ENCODE data around the gene CCNF. TPM values are rescaled to one million over a fixed set of nuclear protein-coding genes. Genes with fewer than 3 reads are reported as not detected.

Gene CCNF
- total RNA-seq, 1 experiment from 2014 or later = 11.9 TPM

DNA sequence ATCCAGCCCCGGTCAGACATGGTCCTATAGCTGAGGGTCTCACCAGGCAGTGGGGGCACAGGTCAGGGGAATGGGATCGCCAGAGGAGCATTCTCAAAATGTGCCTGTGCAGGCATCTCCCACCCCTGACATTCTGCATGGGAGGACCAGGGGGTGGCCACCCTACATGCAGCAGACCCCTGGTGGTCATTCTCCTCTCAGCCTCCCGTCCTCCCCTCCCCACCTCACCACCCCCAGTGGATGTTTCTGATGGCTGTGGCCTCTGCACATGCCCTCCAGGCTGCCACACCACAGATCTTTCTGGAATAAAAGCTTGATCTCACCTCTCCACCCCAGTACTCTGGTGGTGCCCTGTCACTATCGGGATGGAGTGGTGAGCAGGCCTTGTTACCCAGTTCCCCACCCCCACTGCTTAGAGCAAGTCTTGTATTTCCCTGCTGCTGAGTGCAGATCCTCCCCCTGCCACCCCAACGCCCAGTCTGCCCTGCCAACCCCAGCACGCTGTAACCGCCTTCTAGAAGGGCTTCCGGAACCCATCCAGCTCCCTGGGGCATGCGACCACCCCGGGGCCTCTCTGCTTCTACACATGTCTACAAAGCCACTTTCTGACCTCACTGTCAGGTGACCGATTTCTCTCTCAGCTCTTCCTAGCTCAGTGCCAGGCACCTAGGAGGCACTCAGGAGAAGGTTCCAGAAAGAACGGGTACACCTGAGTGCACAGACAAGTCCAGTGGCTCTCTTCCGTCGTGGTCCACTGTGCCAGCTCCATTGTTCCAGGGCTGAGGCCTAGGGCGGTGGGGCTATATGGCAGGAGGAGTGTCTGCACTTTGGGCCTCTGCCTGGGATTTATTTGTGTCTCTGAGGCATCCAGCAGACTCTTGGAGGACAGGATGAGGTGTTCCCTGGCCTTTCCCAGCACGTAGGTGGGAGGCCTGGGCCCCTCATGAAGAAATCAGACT lies 55.0 kb downstream of the CCNF start:
- CTCF ChIA-PET = interaction anchor here (0.6 to 2.3 kb wide), 5 partner anchors 9 to 144 kb away, joined by 3 to 4 read pairs (median 4); partner anchors contain the start of gene ABCA3
- BruUV-seq (replicated peaks) = no TSS peak
- peaks cover 4% of the 10 kb centered on the region for H3K4me1 Mint-ChIP-seq (ENCODE audit: insufficient read depth, unreplicated experiment)
- no peaks in the 10 kb centered on the region for H3K27me3 Mint-ChIP-seq (ENCODE audit: insufficient read depth, unreplicated experiment)
- DNase-seq (ENCODE audit: unreplicated experiment) = no peak
- TF ChIP-seq, protein P1, sequence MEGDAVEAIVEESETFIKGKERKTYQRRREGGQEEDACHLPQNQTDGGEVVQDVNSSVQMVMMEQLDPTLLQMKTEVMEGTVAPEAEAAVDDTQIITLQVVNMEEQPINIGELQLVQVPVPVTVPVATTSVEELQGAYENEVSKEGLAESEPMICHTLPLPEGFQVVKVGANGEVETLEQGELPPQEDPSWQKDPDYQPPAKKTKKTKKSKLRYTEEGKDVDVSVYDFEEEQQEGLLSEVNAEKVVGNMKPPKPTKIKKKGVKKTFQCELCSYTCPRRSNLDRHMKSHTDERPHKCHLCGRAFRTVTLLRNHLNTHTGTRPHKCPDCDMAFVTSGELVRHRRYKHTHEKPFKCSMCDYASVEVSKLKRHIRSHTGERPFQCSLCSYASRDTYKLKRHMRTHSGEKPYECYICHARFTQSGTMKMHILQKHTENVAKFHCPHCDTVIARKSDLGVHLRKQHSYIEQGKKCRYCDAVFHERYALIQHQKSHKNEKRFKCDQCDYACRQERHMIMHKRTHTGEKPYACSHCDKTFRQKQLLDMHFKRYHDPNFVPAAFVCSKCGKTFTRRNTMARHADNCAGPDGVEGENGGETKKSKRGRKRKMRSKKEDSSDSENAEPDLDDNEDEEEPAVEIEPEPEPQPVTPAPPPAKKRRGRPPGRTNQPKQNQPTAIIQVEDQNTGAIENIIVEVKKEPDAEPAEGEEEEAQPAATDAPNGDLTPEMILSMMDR (IDR thresholded peaks at IDR 0.05; ENCODE audit: unreplicated experiment) = no peak
- H3K36me3 Mint-ChIP-seq (ENCODE audit: insufficient read depth, unreplicated experiment) = peaks cover 4% of the 10 kb centered on the region
- intact Hi-C loops (cut with micrococcal nuclease) = no loop called here
- no peak overlapping the region for H3K4me3 Mint-ChIP-seq (ENCODE audit: unreplicated experiment)
- no peaks in the 10 kb centered on the region for H3K9me3 Mint-ChIP-seq (ENCODE audit: unreplicated experiment)
- no peak overlapping the region for H3K27ac Mint-ChIP-seq (ENCODE audit: low read depth, unreplicated experiment)
- POLR2A ChIA-PET = interaction anchor here (0.6 to 1.1 kb wide), 2 partner anchors 15 to 36 kb away, joined by 3 read pairs; no protein-coding TSS in a partner anchor

DNA sequence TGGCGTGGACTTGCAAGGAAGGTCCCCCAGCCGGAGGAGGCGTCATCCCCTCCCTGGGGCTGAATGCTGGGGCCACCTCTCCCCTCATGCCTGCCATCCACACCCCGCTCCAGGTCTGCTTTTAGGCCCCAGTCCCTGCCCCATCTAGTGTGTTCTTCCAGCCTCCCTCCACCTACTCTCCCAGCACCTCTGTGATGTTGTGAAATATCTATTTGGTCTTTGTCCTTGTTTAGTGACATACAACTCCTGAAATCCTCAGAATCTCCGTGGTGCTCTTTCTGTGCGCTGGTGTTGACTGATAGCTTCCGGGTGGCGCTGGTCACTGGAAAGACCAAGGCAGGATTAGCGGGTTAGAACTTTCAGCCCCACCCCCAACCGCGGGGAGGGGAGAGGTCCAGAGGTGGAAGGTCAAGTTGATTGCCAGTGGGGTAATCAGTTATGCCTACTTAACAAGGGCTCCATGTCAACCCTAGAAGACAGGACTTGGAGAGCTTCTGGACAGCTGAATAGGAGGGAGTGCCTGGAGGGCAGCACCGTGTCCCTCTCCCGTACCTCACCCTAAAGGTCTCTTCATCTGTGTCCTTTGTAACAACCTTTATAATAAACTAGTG lies 55.8 kb downstream of the CCNF start:
- Mint-ChIP-seq H3K27ac (ENCODE audit: low read depth, unreplicated experiment) (no peak overlapping the region), H3K4me3 (ENCODE audit: unreplicated experiment) (no peak overlapping the region), H3K9me3 (ENCODE audit: unreplicated experiment) (no peaks in the 10 kb centered on the region), H3K36me3 (ENCODE audit: insufficient read depth, unreplicated experiment) (peaks cover 4% of the 10 kb centered on the region), H3K4me1 (ENCODE audit: insufficient read depth, unreplicated experiment) (peaks cover 4% of the 10 kb centered on the region), H3K27me3 (ENCODE audit: insufficient read depth, unreplicated experiment) (no peaks in the 10 kb centered on the region)
- no TSS peak for BruUV-seq (replicated peaks)
- no peak for DNase-seq (ENCODE audit: unreplicated experiment)
- TF ChIP-seq, protein P1 (IDR thresholded peaks at IDR 0.05; ENCODE audit: unreplicated experiment) = no peak
- intact Hi-C loops (cut with micrococcal nuclease) = no loop called here
- POLR2A ChIA-PET = interaction anchor here (0.6 kb wide), 1 partner anchor 16 kb away, joined by 3 read pairs; no protein-coding TSS in a partner anchor
- CTCF ChIA-PET = interaction anchor here (0.6 to 2.3 kb wide), 3 partner anchors 9 to 145 kb away, joined by 3 to 4 read pairs (median 3); partner anchors contain the start of gene ABCA3

DNA sequence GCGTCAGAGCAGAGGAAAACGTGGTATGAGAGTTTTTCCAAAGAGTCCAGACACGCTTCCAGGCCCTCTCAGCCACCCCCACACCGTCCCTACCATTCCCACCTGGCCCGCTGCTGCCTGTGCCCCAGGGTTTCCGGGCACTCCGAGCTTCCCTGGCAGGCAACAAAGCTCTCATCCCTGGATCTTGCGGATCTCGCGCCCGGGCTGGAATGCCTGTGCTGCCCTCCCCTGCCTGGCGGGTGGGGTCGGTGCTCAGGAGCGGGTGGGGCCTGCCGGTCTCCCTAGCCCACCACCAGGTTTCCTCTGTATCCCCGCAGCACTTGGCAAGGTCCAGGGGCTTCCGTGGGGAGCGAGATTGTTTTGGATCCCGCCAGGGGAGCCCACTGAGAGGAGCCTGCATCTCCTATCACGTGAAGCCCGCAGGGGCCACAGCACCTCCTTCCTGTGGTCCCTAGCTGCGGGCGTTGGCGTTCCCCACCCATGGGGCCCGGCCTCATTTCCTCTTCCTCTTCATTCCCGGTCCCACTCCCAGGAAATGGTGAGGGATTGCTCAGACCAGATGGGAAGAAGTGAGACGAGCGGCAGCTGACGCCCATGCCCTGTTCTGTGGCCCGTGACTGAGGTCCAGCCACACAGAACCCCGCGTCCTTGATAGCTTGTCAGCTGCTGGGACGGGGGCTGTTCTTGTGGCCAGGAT lies 56.7 kb downstream of the CCNF start:
- H3K9me3 Mint-ChIP-seq (ENCODE audit: unreplicated experiment) = no peaks in the 10 kb centered on the region
- TF ChIP-seq, protein P1 (IDR thresholded peaks at IDR 0.05; ENCODE audit: unreplicated experiment) = no peak
- no peak overlapping the region for H3K4me3 Mint-ChIP-seq (ENCODE audit: unreplicated experiment)
- DNase-seq (ENCODE audit: unreplicated experiment) = no peak
- no TSS peak for BruUV-seq (replicated peaks)
- CTCF ChIA-PET = interaction anchor here (2.3 kb wide), 1 partner anchor 16 kb away, joined by 4 read pairs; no protein-coding TSS in a partner anchor
- intact Hi-C loops (cut with micrococcal nuclease) = no loop called here
- POLR2A ChIA-PET = no interaction called here
- no peaks in the 10 kb centered on the region for H3K36me3 Mint-ChIP-seq (ENCODE audit: insufficient read depth, unreplicated experiment)
- no peaks in the 10 kb centered on the region for H3K27me3 Mint-ChIP-seq (ENCODE audit: insufficient read depth, unreplicated experiment)
- H3K4me1 Mint-ChIP-seq (ENCODE audit: insufficient read depth, unreplicated experiment) = peaks cover 4% of the 10 kb centered on the region
- no peak overlapping the region for H3K27ac Mint-ChIP-seq (ENCODE audit: low read depth, unreplicated experiment)
